Breast epithelium (tissue), 4 donors: ENCODE measurements around the gene GREB1. TPM values are rescaled to one million over a fixed set of nuclear protein-coding genes. Genes with fewer than 3 reads are reported as not detected.

Experiments used
- DNase-seq, 2 donors: peaks; one replicate each; pipeline ENCODE4 v3.0.0-alpha.2; 2019; ENCODE audit warnings: low spot score in 2 of 2
- H3K27ac ChIP-seq, 2 donors: fragments of 200-600 bp; sonication (generic) in 1 of 2; one replicate each; pipeline ENCODE4 v1.5.1; 2016 to 2019; ENCODE audit warnings: mild to moderate bottlenecking in 1 of 2
- H3K27me3 ChIP-seq, 2 donors: fragments of 200-600 bp; sonication (generic) in 1 of 2; one replicate each; pipeline versions ENCODE4 v1.5.1 to v1.6.0; 2017 to 2019; ENCODE audit warnings: control low read depth in 1 of 2, mild to moderate bottlenecking in 1 of 2
- H3K36me3 ChIP-seq: fragments of 200-600 bp; one replicate; pipeline ENCODE4 v1.5.1; 2019
- H3K4me1 ChIP-seq, 2 donors: fragments of 200-600 bp; sonication (generic); one replicate each; pipeline ENCODE4 v1.5.1; 2016 to 2019; ENCODE audit warnings: control low read depth in 1 of 2
- H3K4me3 ChIP-seq, 3 donors: fragments of 200-600 bp; sonication (generic); 1 replicate in 2 of 3; 2 replicates in 1 of 3; pipeline ENCODE4 v1.5.1; 2016 to 2019; ENCODE audit warnings: mild to moderate bottlenecking in 3 of 3, moderate library complexity in 2 of 3
- H3K9me3 ChIP-seq, 2 donors: fragments of 200-600 bp; sonication (generic) in 1 of 2; one replicate each; pipeline ENCODE4 v1.5.1; 2016 to 2019; ENCODE audit warnings: control low read depth in 1 of 2
- POLR2A ChIP-seq: fragments of 450-650 bp; IDR thresholded peaks from one replicate; pipeline ENCODE4 v1.6.1; 2016; ENCODE audit warnings: antibody characterized with exemption, mild to moderate bottlenecking, moderate library complexity
- POLR2AphosphoS5 ChIP-seq, 3 donors: sonication (generic); formaldehyde crosslinking; IDR thresholded peaks; one replicate each; pipeline ENCODE4 v1.6.1; 2017; ENCODE audit warnings: antibody characterized with exemption in 3 of 3
- intact Hi-C: fragments of 100-400 bp; cut with DNase I; formaldehyde crosslinking; loops from one replicate; pipeline ENCODE4 v1.15.1; 2023; ENCODE audit warnings: low total_unique reads
- total RNA-seq, 3 donors: library from RNA; depleted of rRNA; stranded (reverse); fragments of >200 nt; gene quantifications; one replicate each; pipeline ENCODE4 v1.1.0, GENCODE V29; 2016
- TF ChIP-seq, protein P1 (sequence below), 3 donors: fragments of 450-650 bp; IDR thresholded peaks; one replicate each; pipeline ENCODE4 v1.5.1; 2016 to 2017; ENCODE audit warnings: antibody characterized with exemption in 3 of 3, mild to moderate bottlenecking in 3 of 3, moderate library complexity in 3 of 3

The GREB1 gene
- total RNA-seq, 3 donors from 2014 or later, result 5.4 to 83.6 (median 42.9) TPM

DNA sequence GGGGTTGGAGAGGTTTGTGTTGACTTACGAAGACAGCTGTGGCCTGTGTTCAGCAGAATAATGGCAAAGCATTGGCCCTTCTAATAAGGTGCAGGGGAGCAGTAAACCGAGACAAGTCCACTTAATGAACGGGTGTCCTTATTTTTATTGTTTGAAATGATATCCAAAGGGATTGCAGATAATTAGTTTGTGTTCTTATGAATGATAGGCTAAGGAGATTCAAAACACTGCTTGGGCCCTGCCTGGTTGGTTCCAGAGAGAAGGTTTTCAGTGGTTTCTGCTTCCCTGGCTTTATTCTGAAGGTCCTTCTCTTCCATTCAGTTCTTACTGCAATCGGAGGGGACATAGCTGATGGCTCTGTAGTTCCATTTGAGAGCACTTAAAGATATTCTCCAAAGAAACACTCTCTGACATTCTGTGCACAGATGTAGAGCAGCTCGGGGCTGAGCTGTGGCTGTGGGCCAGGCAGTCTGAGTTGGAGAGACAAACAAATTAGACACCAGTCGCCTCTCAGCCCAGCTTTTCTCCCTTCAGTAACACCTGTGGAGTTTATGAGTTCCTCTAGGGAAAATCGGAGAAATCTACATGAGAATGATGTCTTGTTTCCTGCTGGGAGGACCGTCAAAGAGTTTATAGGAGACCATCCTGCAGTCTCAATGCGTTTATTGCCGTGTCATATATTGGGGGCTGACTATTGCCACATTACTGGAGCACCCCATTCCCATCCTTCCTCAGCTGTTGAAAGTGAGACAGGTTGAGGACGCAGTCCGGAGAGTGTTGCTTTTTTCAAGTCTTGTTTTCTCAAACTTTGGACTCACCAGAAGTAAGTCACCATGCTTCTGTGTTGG lies 6.5 kb downstream of the GREB1 start:
- H3K4me3 ChIP-seq, result peak overlapping the region; percentile 4 to 41 (median 37)
- H3K27ac ChIP-seq, result peak overlapping the region; percentile 54 to 60

DNA sequence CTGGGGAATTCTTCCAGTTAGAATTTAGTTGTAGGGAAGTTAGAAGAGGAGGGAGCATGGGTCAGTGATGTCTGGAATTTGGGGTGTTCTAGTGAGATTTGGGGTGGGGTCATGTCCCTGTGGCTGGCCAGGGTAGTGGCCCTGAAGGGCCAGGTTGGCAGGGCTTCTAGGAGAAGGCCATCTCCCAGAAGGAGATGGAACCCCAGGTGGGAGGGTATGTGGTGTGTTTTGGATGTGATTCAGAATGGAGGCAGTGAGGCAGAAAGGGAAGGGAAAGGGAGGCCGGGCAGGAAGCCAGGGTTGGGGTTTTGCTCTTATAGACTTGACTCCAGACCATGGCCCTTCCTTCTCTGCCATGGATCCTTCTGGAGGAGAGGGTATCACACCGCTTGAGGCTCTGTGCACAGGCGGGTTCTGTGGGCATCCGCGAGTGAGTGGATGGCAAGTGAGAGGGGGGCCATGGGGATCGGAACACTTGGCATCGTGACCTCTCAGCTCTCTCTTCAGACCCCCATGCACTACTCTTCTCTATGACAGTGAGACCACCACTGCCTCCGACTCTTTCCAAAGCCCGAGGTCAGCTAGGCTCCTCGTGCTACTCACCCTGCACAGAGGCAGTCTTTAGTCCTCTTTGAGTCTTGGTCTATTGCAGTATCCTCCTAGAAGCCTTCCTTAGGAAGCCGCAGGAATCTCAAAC lies 7.3 kb downstream of the GREB1 start:
- Histone ChIP-seq H3K36me3 (no peaks in the 10 kb centered on the region), H3K4me1 (no peaks in the 10 kb centered on the region), H3K27ac (peak overlapping the region; percentile 48 to 60), H3K27me3 (no peaks in the 10 kb centered on the region), H3K9me3 (no peaks in the 10 kb centered on the region), H3K4me3 (peak overlapping the region in 2 of 3 donors; percentile 37 to 44)
- DNase-seq, result peak in 1 of 2 donors; percentile 15
- no peak for TF ChIP-seq POLR2A
- TF ChIP-seq POLR2AphosphoS5 (IDR thresholded peaks at IDR 0.05), result no peak
- TF ChIP-seq, protein P1, sequence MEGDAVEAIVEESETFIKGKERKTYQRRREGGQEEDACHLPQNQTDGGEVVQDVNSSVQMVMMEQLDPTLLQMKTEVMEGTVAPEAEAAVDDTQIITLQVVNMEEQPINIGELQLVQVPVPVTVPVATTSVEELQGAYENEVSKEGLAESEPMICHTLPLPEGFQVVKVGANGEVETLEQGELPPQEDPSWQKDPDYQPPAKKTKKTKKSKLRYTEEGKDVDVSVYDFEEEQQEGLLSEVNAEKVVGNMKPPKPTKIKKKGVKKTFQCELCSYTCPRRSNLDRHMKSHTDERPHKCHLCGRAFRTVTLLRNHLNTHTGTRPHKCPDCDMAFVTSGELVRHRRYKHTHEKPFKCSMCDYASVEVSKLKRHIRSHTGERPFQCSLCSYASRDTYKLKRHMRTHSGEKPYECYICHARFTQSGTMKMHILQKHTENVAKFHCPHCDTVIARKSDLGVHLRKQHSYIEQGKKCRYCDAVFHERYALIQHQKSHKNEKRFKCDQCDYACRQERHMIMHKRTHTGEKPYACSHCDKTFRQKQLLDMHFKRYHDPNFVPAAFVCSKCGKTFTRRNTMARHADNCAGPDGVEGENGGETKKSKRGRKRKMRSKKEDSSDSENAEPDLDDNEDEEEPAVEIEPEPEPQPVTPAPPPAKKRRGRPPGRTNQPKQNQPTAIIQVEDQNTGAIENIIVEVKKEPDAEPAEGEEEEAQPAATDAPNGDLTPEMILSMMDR (IDR thresholded peaks at IDR 0.05), result no peak
- intact Hi-C loops, result no loop called here

More for the DNA sequence above, 6.5 kb downstream of the GREB1 start:
- no peaks in the 10 kb centered on the region for H3K36me3 ChIP-seq
- H3K9me3 ChIP-seq, result no peaks in the 10 kb centered on the region
- DNase-seq, result peak in 1 of 2 donors; percentile 15
- H3K4me1 ChIP-seq, result no peaks in the 10 kb centered on the region
- intact Hi-C loops, result no loop called here
- no peak for TF ChIP-seq POLR2AphosphoS5 (IDR thresholded peaks at IDR 0.05)
- no peak for TF ChIP-seq POLR2A
- TF ChIP-seq, protein P1 (IDR thresholded peaks at IDR 0.05), result no peak
- H3K27me3 ChIP-seq, result no peaks in the 10 kb centered on the region

DNA sequence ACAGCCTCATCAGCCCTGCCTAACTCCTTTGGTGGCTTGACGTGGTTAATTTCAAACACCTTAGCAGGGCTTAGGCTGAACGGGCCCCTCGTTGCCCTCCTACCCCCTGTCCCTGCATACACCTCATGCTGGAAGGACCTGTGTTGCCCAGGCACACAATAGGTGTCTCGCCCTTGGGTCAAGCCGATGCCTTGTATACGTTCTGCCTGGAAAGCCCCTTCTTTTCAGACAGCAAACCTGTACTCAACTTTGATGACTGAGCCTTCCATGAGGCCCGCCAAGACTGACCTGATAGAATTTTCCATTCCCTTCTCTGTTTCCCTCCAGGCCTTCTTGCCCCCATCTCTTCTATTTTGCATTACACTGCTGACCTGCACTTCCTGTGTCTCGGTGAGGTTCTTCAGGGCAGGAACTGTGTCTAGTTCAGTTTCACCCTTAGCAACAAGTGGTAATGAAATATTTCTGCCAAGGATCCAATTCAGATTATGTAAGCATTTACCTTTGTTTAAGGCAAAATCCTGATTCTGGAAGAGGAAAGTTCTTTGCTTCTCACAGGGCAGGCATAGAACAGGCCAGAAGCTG lies 7.9 kb downstream of the GREB1 start:
- H3K4me3 ChIP-seq, result peak overlapping the region in 2 of 3 donors; percentile 37 to 44
- H3K27ac ChIP-seq, result peak overlapping the region; percentile 45 to 48
- no peaks in the 10 kb centered on the region for H3K27me3 ChIP-seq
- H3K9me3 ChIP-seq, result no peaks in the 10 kb centered on the region
- intact Hi-C loops, result no loop called here
- H3K36me3 ChIP-seq, result no peaks in the 10 kb centered on the region
- DNase-seq, result no peak
- no peaks in the 10 kb centered on the region for H3K4me1 ChIP-seq
- TF ChIP-seq, protein P1 (IDR thresholded peaks at IDR 0.05), result no peak
- TF ChIP-seq POLR2A (no peak), POLR2AphosphoS5 (IDR thresholded peaks at IDR 0.05) (no peak)

DNA sequence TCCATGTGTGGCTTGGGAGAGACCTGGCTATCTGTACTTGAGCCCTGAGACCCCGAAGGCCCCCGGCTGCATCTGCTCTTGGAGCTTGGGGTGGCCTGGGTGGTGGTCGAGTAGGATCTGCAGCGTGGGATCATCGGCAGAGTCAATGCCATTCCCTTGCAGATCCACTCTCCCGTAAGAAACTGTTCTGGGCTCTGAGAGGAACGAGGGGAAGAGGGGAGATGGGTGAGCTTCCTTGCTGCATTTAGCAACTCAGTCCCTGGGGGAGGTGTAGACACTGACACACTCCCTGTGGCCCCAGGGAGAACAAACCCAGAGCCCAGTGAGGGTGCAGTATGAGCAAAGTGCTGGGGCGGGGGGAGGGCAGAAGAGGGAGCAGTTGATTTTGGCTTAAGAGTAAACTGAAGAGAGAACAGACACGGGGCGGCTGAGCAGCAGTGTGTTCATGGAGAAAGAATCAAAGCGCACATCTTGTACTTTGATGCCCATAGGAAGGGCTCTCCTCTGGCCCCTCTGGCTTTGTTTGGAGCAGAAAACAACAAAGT lies 8.5 kb downstream of the GREB1 start:
- peak overlapping the region; percentile 45 to 48 for H3K27ac ChIP-seq
- H3K27me3 ChIP-seq, result no peaks in the 10 kb centered on the region
- no peaks in the 10 kb centered on the region for H3K9me3 ChIP-seq
- intact Hi-C loops, result no loop called here
- no peak for DNase-seq
- H3K4me1 ChIP-seq, result no peaks in the 10 kb centered on the region
- no peaks in the 10 kb centered on the region for H3K36me3 ChIP-seq
- peak overlapping the region in 2 of 3 donors; percentile 37 to 44 for H3K4me3 ChIP-seq
- TF ChIP-seq POLR2A (no peak), POLR2AphosphoS5 (IDR thresholded peaks at IDR 0.05) (no peak)
- TF ChIP-seq, protein P1 (IDR thresholded peaks at IDR 0.05), result no peak
